GM19023 (cell line): ENCODE data around the gene HMCES.
"Not testable (repeated sequence)": the region's sequence is repeated elsewhere in the genome, so short reads cannot be mapped to it uniquely, and the experiment has no call there.

ENCODE experiments used
- ATAC-seq: cut with Tn5 transposase; IDR thresholded peaks from one replicate; pipeline ENCODE4 v1.9.1; 2021; ENCODE audit warnings: mild to moderate bottlenecking, moderate library complexity; ENCODE audit not compliant: unreplicated experiment

Gene HMCES

GRCh38 chr3:129343643-129344360 lies 65.1 kb downstream of the HMCES start:
- no peak for ATAC-seq

GRCh38 chr3:129344540-129345220 lies 66.0 kb downstream of the HMCES start:
- no peak for ATAC-seq

- ATAC-seq, result no peak
These were observed 66.6 kb downstream of the HMCES start for GRCh38 chr3:129345281-129345680.

GRCh38 chr3:129345971-129346370 lies 67.3 kb downstream of the HMCES start:
- ATAC-seq, result no peak

GRCh38 chr3:129346695-129347457 lies 68.2 kb downstream of the HMCES start:
- ATAC-seq, result no peak

GRCh38 chr3:129347458-129347845 lies 68.8 kb downstream of the HMCES start:
- no peak for ATAC-seq

- ATAC-seq, result no peak
These were observed 70.1 kb downstream of the HMCES start for GRCh38 chr3:129348734-129349133.

GRCh38 chr3:129349169-129349568 lies 70.5 kb downstream of the HMCES start:
- ATAC-seq, result not testable (repeated sequence)

- ATAC-seq, result no peak
These were observed 71.1 kb downstream of the HMCES start for GRCh38 chr3:129349791-129350190.

GRCh38 chr3:129352045-129352444 lies 73.4 kb downstream of the HMCES start:
- ATAC-seq, result no peak

- ATAC-seq, result no peak
These were observed 74.2 kb downstream of the HMCES start for GRCh38 chr3:129352650-129353588.

GRCh38 chr3:129353589-129353941 lies 74.9 kb downstream of the HMCES start:
- no peak for ATAC-seq
